Non-pigmented ciliary epithelial cell (primary cell): ENCODE results near the gene PARD6A.
"Not testable (repeated sequence)": the region's sequence is repeated elsewhere in the genome, so short reads cannot be mapped to it uniquely, and the experiment has no call there.

ENCODE experiments used
- DNase-seq: peaks from one replicate; pipeline ENCODE4 v3.0.0-alpha.2; 2010; ENCODE audit warnings: low read depth

Gene PARD6A

DNA sequence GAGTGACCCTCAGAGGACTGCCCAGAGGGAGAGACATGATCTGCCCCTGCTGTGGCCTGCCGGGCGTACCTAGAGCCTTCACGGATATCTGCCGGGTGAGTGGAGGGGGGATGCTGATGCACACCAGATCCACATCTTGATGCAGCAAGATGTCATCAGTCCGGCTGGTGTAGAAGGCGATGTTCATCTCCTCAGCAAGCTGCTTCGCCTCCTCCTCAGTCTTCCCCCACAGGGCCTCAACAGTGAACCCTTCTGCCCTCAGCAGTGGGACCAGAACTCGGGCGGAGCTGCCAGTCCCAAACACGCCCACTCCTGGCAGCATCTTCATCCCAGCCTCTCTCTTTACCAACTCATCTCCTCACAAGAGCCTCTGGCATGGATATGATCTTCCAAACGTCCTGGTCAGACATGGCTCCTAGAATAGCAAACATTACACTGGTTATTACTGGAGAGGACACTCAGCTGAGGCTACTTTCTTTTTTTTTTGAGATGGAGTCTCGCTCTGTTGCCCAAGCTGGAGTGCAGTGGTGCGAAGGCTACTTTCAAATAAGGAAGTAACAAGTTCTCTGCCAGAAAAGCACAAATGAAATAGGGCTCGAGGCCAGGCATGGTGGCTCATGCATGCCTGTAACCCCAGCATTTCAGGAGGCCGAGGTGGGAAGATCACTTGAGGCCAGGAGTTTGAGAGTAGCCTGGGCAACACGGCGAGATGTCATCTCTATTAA is 24.8 kb downstream of the PARD6A start:
- DNase-seq = no peak

DNA sequence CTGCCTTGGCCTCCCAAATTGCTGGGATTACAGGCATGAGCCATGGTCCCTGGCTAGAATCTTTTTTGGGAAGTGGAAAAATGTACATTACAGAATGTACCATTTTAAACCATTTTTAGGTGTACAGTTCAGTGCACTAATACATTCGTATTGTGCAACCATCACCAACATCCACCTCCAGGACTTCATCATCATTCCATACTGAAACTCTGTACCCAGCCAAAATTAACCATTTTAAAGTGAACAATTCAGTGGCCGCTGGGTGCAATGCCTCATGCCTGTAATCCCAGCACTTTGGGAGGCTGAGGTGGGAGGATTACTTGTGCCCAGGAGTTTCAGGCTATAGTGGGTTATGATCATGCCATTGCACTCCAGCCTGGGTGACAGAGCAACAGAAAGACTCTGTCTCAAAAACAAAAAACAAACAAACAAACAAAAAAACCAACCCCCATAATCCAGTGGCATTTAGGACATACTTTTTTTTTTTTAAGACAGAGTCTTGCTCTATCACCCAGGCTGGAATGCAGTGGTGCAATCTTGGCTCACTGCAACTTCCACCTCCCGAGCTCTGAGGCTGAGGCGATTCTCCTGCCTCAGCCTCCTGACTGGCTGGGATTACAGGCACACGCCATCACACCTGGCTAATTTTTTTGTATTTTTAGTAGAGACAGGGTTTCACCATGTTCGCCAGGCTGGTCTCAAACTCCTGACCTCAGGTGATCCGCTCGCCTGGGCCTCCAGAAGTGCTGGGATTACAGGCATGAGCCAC is 32.9 kb downstream of the PARD6A start:
- not testable (repeated sequence) for DNase-seq

DNA sequence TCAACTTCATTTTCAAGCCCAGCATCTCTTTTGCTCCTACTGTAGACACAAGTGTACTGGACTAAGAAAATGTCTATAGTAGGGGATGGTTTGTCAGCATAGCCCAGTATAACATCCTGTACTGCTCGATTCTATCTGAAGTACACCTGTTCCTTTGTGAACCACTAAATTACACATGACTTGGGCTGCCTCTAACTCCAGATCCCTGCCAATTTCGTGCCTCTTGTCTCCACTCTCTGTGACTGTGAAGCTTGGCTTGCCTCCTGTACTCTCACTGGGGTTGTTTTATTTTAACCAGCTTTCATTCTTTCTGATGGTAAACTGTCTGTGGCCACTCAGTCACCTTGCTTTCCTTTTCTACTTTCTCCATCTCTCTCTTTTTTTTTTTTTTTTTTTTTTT is 33.9 kb downstream of the PARD6A start:
- DNase-seq = no peak

DNA sequence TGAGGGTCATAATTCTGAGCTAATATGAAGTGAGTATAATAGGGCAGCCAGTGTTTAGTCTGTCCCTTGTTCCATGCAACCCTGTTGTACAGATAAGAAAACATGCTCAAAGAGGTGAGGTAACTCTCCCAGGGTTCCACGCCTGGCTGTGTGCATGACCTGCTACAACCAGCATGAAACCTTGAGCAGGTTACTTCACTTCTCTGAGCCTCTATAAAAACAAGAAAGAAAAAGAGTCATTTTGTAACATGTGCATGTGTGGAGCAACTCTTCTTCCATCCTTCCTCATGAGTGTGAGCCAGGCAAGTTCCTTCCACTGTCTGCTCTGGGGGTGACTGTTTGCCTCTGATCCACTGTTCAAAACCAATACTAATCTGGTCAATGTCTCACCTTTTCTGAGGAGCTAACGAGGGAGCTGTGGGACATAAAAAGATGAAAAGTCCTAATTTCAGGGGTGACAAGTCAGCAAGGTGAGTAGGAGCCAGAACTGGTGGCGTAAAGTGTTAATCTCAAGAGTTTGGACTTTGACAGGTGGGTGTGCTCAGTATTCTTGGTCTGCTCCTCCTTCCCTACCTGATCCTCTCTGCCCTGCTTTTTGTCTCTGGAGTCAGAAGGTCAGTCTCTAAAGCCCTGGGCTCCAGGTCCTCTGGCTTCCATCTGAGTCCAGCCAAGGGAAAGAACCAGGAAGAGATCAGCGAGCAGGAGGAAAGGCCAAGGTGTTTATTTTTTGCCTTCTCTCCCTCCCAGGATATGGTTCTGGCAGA is 36.8 kb downstream of the PARD6A start:
- no peak for DNase-seq

DNA sequence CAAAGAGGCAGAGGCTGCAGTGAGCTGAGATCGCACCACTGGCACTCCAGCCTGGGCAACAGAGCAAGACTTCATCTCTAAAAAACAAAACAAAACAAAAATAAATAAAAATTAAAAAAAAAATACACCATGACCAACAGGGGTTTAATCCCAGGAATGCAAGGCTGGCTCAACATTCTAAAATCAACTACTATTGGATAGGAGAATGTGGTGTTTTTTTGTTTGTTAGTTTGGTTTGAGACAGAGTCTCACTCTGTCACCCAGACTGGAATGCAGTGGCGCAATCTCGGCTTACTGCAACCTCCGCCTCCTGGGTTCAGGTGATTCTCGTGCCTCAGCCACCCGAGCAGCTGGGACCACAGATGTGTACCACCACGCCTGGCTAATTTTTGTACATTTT is 38.5 kb downstream of the PARD6A start:
- DNase-seq = no peak

DNA sequence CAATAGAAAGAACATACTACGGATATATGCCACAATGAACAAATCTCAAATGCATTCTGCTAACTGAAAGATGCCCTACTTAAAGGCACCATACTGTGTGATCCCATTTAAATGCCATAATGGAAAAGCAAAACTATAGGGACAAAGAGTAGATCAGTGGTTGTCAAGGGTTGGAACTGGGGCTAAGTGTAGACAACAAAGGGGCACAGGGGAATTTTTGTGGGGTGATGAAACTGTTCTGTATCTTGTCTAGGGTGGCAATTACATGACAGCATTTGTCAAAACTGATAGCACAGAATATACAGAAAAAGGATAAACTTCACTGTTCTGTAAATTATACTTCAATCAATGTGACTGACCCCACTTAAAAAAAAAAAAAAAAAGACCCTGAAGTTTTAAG is 40.7 kb downstream of the PARD6A start:
- DNase-seq = no peak

DNA sequence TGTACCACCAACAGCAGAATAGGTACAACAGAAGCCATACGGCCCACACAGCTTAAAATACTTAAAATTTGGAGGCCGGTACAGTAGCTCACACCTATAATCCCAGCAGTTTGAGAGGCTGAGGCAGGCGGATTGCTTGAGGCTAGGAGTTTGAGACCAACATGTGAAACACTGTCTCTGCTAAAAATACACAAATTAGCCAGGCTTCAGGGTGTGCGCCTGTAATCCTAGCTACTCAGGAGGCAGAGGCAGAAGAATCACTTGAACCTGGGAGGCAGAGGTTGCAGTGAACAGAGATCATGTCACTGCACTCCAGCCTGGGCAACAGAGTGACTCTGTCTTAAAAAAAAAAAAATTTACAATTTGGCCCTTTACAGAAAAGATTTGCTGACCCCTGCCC is 41.4 kb downstream of the PARD6A start:
- no peak for DNase-seq

DNA sequence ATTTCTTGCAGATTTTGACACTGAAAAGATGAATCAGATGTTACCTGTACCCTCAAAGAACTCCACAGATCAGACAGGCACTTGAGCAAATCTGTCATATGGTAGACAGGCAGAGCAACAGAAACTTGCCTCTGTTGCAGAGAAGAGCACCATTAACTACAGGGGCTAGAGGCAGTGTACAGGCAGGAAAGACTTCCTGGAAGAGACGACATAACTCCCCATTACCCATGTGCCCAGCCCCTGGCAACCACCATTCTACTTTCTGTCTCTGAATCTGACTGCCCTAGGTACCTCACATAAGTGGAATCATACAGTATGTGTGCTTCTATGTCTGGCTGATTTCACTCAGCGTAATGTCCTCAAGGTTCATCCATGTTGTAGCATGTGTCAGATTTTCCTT is 42.9 kb downstream of the PARD6A start:
- no peak for DNase-seq

DNA sequence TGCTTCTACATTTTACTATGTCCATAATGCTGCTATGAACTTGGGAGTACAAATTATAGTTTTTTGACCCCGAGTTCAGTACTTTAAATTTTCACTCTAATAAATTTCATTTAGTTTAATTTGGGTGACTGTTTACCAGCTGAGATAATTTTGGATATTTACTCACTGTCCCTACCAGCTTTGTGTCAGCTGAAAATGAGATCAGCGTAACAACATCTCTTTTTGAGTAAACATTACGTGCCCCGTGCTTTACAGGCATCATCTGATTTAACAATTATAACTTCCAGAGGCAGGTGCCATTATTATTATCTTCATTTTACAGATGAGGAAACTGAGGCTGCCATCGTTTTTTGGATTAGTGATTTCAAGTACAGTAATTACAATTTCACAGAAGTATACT is 43.4 kb downstream of the PARD6A start:
- no peak for DNase-seq

DNA sequence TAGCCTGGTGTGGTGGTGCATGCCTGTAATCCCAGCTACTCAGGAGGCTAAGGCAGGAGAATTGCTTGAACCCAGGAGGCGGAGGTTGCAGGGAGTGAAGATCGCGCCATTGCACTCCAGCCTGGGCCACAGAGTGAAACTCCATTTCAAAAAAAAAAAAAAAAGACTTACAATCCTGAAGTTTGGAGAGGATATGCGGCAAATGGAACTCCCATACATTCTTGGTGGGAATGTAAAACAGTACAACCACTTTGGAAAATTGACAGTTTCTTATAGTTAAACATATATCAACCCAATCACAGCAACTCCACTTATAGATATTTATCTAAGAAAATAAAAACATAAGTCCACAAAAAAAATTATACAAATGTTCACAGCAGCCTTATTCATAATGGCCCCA is 46.5 kb downstream of the PARD6A start:
- no peak for DNase-seq

DNA sequence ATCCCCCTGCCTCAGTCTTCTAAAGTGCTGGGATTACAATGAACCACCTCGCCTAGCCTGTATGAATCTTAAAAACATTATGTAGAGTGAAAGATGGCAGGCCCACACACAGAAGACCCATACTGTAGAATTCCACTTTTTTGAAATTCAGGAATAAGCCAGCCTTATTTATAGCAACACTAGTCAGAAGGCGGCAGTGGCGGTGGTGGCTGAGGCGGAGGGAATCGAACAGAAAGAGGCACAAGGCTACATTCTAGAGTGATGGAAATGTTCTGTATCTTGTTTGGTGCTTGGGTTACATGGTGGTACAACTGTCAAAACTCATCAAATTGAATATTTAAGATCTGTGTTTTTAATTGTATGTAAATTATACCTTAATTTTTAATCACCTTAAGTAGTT is 47.0 kb downstream of the PARD6A start:
- no peak for DNase-seq

DNA sequence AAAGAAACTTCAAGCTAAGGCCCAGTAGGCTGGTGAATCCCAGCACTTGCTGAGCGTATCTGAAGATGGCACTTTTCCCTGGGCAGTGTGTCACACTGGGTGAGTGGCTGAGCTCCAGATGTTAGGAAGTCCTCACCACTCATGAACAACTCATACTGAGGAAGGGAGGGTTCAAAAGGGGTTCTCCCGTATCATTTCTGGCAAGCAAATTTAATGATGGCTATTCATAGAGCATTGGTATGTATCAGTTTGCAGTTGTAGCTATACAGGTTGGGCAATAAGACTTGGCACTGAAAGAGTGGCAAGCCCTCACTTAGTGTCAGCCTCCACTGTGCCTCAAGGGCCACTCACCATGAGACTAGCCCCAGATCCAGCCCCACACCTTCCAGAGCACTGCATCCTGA is 47.6 kb downstream of the PARD6A start:
- no peak for DNase-seq

DNA sequence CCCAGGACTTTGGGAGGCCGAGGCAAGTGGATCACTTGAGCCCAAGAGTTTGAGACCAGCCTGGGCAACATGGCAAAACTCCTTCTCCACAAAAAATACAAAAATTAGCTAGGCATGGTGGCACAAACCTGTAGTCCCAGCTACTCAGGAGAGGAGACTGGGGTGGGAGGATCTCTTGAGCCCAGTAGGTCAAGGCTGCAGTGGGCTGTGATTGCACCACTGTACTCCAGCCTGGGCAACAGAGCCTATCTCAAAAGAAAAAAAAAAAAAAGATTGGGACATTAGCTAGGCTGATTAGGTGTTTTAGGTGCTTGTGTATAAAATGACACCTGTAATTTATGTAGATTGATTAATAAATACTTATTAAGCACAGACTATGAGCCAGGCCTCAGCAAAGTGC is 48.3 kb downstream of the PARD6A start:
- DNase-seq = no peak

DNA sequence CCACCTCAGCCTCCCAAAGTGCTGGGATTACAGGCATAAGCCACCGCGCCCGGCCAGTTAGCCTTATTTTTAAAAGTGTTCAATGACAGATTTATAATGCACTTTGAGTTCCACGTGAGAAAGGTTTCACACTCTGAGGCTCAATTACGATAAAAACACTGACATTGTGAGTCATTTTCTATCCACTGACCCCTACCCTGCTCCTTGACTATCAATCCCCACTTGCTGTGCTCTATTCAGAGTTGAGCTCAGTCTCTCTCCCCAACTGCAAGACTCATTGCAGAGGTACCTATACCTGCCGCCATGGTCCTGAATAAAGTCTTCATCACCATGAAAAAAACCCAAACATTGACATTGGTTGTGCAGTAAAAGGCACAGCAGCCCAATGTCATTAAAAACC is 49.8 kb downstream of the PARD6A start:
- DNase-seq = no peak
